GM03348 (cell line): ENCODE data around the gene RAB44.
"Not testable (repeated sequence)": the region's sequence is repeated elsewhere in the genome, so short reads cannot be mapped to it uniquely, and the experiment has no call there.

Experiments used
- DNase-seq: peaks from one replicate; pipeline ENCODE4 v3.0.0; 2012; ENCODE audit warnings: low spot score

RAB44 gene

GRCh38 chr6:36697481-36697903, at the start of gene RAB44:
TSS of gene RAB44 (plus strand) at chr6:36697826. CDS start at chr6:36704236, 6,410 bp downstream.
- no peak for DNase-seq

GRCh38 chr6:36649086-36649485, 48.5 kb upstream of the RAB44 start:
- no peak for DNase-seq

GRCh38 chr6:36649701-36650484, 47.7 kb upstream of the RAB44 start:
- DNase-seq = no peak

- DNase-seq = no peak
Measured at GRCh38 chr6:36650848-36651478, 46.7 kb upstream of the RAB44 start.

GRCh38 chr6:36651659-36652379, 45.8 kb upstream of the RAB44 start:
- no peak for DNase-seq

GRCh38 chr6:36654469-36654868, 43.2 kb upstream of the RAB44 start:
- not testable (repeated sequence) for DNase-seq

GRCh38 chr6:36655085-36655724, 42.4 kb upstream of the RAB44 start:
- no peak for DNase-seq

- DNase-seq = no peak
Measured at GRCh38 chr6:36656441-36656840, 41.2 kb upstream of the RAB44 start.

- no peak for DNase-seq
Measured at GRCh38 chr6:36657271-36657670, 40.4 kb upstream of the RAB44 start.

- peak; percentile 74 for DNase-seq
Measured at GRCh38 chr6:36657942-36658544, 39.6 kb upstream of the RAB44 start.

GRCh38 chr6:36659271-36659670, 38.4 kb upstream of the RAB44 start:
- DNase-seq = peak; percentile 77

GRCh38 chr6:36660771-36661471, 36.7 kb upstream of the RAB44 start:
- DNase-seq = peak; percentile 50

- DNase-seq = no peak
Measured at GRCh38 chr6:36662380-36662779, 35.2 kb upstream of the RAB44 start.

GRCh38 chr6:36662827-36663256, 34.8 kb upstream of the RAB44 start:
- no peak for DNase-seq

GRCh38 chr6:36663504-36664446, 33.9 kb upstream of the RAB44 start:
- no peak for DNase-seq

GRCh38 chr6:36665180-36665579, 32.4 kb upstream of the RAB44 start:
- DNase-seq = no peak

- no peak for DNase-seq
Measured at GRCh38 chr6:36666287-36666686, 31.3 kb upstream of the RAB44 start.

GRCh38 chr6:36666826-36667591, 30.6 kb upstream of the RAB44 start:
- peak; percentile 84 for DNase-seq

- no peak for DNase-seq
Measured at GRCh38 chr6:36668591-36668990, 29.0 kb upstream of the RAB44 start.
